Activated naive CD8-positive, alpha-beta T cell treated with anti-CD3 and anti-CD28 coated beads for 36 hours (primary cell): ENCODE results near the gene P3R3URF. TPM values are rescaled to one million over a fixed set of nuclear protein-coding genes. Genes with fewer than 3 reads are reported as not detected.

Source experiments
- DNase-seq: peaks from one replicate; pipeline ENCODE4 v3.0.0; 2021
- H3K27ac Mint-ChIP-seq: one replicate; pipeline ENCODE4 v1.8.0; 2022; ENCODE audit warnings: mild to moderate bottlenecking, moderate library complexity, mixed read lengths
- H3K27me3 Mint-ChIP-seq: one replicate; pipeline ENCODE4 v1.8.0; 2022; ENCODE audit warnings: mild to moderate bottlenecking, mixed read lengths
- H3K36me3 Mint-ChIP-seq: one replicate; pipeline ENCODE4 v1.8.0; 2021; ENCODE audit warnings: mild to moderate bottlenecking, mixed read lengths
- H3K4me1 Mint-ChIP-seq: one replicate; pipeline ENCODE4 v1.8.0; 2021; ENCODE audit warnings: mixed read lengths
- H3K4me3 Mint-ChIP-seq: one replicate; pipeline ENCODE4 v1.8.0; 2022; ENCODE audit warnings: mild to moderate bottlenecking, moderate library complexity, mixed read lengths
- H3K9me3 Mint-ChIP-seq: one replicate; pipeline ENCODE4 v1.8.0; 2022; ENCODE audit warnings: mixed read lengths
- total RNA-seq, 2 experiments: library from RNA; stranded (reverse); gene quantifications; one replicate each; pipeline ENCODE4 v1.2.3, GENCODE V29; 2021

Gene P3R3URF
- total RNA-seq, 2 experiments from 2014 or later = not detected

GRCh38 chr1:46134660-46135331 is 41.5 kb downstream of the P3R3URF start:
- H3K27me3 Mint-ChIP-seq = peaks cover 87% of the 10 kb centered on the region
- H3K27ac Mint-ChIP-seq = no peak overlapping the region
- DNase-seq = no peak

GRCh38 chr1:46133781-46134350 is 42.4 kb downstream of the P3R3URF start:
- Mint-ChIP-seq H3K9me3 (no peaks in the 10 kb centered on the region), H3K27ac (no peak overlapping the region), H3K36me3 (no peaks in the 10 kb centered on the region), H3K27me3 (peaks cover 90% of the 10 kb centered on the region), H3K4me3 (peak overlapping the region; percentile 83), H3K4me1 (peaks cover 30% of the 10 kb centered on the region)
- DNase-seq = no peak

More at GRCh38 chr1:46134660-46135331, 41.5 kb downstream of the P3R3URF start:
- Mint-ChIP-seq H3K4me1 (peaks cover 30% of the 10 kb centered on the region), H3K9me3 (no peaks in the 10 kb centered on the region), H3K4me3 (no peak overlapping the region), H3K36me3 (no peaks in the 10 kb centered on the region)

GRCh38 chr1:46133181-46133658 is 43.1 kb downstream of the P3R3URF start:
- no peak for DNase-seq
- Mint-ChIP-seq H3K36me3 (no peaks in the 10 kb centered on the region), H3K4me1 (peaks cover 30% of the 10 kb centered on the region), H3K27me3 (peaks cover 88% of the 10 kb centered on the region), H3K9me3 (no peaks in the 10 kb centered on the region), H3K27ac (peak overlapping the region; percentile 92), H3K4me3 (peak overlapping the region; percentile 83)

GRCh38 chr1:46132529-46133180 is 43.6 kb downstream of the P3R3URF start, which contains the start of gene PIK3R3:
PIK3R3 (minus strand) TSS chr1:46132629; CDS start chr1:46131952, 677 bp downstream.
- Mint-ChIP-seq H3K27ac (peak within 1 kb of the TSS; percentile 92), H3K27me3 (peaks cover 91% of the 10 kb centered on the region), H3K4me1 (peaks cover 30% of the 10 kb centered on the region), H3K4me3 (peak within 1 kb of the TSS; percentile 83), H3K36me3 (no peaks in the 10 kb centered on the region), H3K9me3 (no peaks in the 10 kb centered on the region)
- peak; percentile 91 for DNase-seq

- Mint-ChIP-seq H3K27me3 (peaks cover 88% of the 10 kb centered on the region), H3K4me1 (peaks cover 30% of the 10 kb centered on the region), H3K9me3 (no peaks in the 10 kb centered on the region), H3K27ac (peak overlapping the region; percentile 57), H3K36me3 (no peaks in the 10 kb centered on the region), H3K4me3 (peak overlapping the region; percentile 83)
- DNase-seq = peak; percentile 17
These were observed 44.4 kb downstream of the P3R3URF start for GRCh38 chr1:46131712-46132528.

GRCh38 chr1:46131093-46131492 is 45.2 kb downstream of the P3R3URF start:
- DNase-seq = no peak
- H3K27me3 Mint-ChIP-seq = peaks cover 81% of the 10 kb centered on the region
- H3K36me3 Mint-ChIP-seq = no peaks in the 10 kb centered on the region
- peaks cover 30% of the 10 kb centered on the region for H3K4me1 Mint-ChIP-seq
- H3K9me3 Mint-ChIP-seq = no peaks in the 10 kb centered on the region
- peak overlapping the region; percentile 38 for H3K4me3 Mint-ChIP-seq
- no peak overlapping the region for H3K27ac Mint-ChIP-seq

- H3K27ac Mint-ChIP-seq = no peak overlapping the region
- H3K27me3 Mint-ChIP-seq = peaks cover 79% of the 10 kb centered on the region
- H3K36me3 Mint-ChIP-seq = no peaks in the 10 kb centered on the region
- DNase-seq = no peak
- peaks cover 30% of the 10 kb centered on the region for H3K4me1 Mint-ChIP-seq
- no peaks in the 10 kb centered on the region for H3K9me3 Mint-ChIP-seq
- no peak overlapping the region for H3K4me3 Mint-ChIP-seq
These were observed 45.7 kb downstream of the P3R3URF start for GRCh38 chr1:46130606-46131005.

GRCh38 chr1:46130121-46130520 is 46.2 kb downstream of the P3R3URF start:
- no peaks in the 10 kb centered on the region for H3K9me3 Mint-ChIP-seq
- no peak for DNase-seq
- no peak overlapping the region for H3K27ac Mint-ChIP-seq
- no peak overlapping the region for H3K4me3 Mint-ChIP-seq
- H3K4me1 Mint-ChIP-seq = peaks cover 30% of the 10 kb centered on the region
- H3K27me3 Mint-ChIP-seq = peaks cover 74% of the 10 kb centered on the region
- no peaks in the 10 kb centered on the region for H3K36me3 Mint-ChIP-seq

- no peaks in the 10 kb centered on the region for H3K36me3 Mint-ChIP-seq
These were observed 47.9 kb downstream of the P3R3URF start for GRCh38 chr1:46128344-46128743.

More at GRCh38 chr1:46128344-46128743, 47.9 kb downstream of the P3R3URF start:
- Mint-ChIP-seq H3K27me3 (peaks cover 56% of the 10 kb centered on the region), H3K27ac (no peak overlapping the region), H3K4me3 (no peak overlapping the region), H3K9me3 (no peaks in the 10 kb centered on the region), H3K4me1 (peaks cover 23% of the 10 kb centered on the region)
- DNase-seq = no peak

Other genes with a start within 250 kb of the P3R3URF start
- gene PIK3R3, start 43.9 kb downstream of the P3R3URF start, total RNA-seq = 1 to 10 TPM; 1.1 to 1.8 TPM
- gene TSPAN1, start 1.4 kb downstream of the P3R3URF start, total RNA-seq = under 1 TPM in 1 of 2 experiments, not detected in 1; 0.28 TPM
- gene POMGNT1, start 21.9 kb upstream of the P3R3URF start, total RNA-seq = 10 to 100 TPM; 34.3 to 38.8 TPM
- not detected for gene LURAP1, start 26.8 kb upstream of the P3R3URF start, total RNA-seq
- gene RAD54L, start 71.3 kb upstream of the P3R3URF start, total RNA-seq = 10 to 100 TPM; 61.8 to 66.3 TPM
- 10 to 100 TPM; 33.6 to 35.6 TPM for gene LRRC41, start 127.1 kb upstream of the P3R3URF start, total RNA-seq
- gene UQCRH, start 127.2 kb upstream of the P3R3URF start, total RNA-seq = 100 to 1,000 TPM; 455 to 457 TPM
- 10 to 100 TPM; 32.0 to 32.5 TPM for gene NSUN4, start 164.3 kb upstream of the P3R3URF start, total RNA-seq
- gene FAAH, start 217.8 kb upstream of the P3R3URF start, total RNA-seq = 1 to 10 TPM; 2.8 to 3.4 TPM